HEK293T (cell line): ENCODE results near the gene SRRM3.

Source experiments
- BHLHE40 ChIP-seq: fragments of 450-650 bp; IDR thresholded peaks from 2 replicates; pipeline ENCODE4 v1.6.1; 2016; ENCODE audit warnings: mild to moderate bottlenecking, moderate library complexity, borderline replicate concordance
- ELF4 ChIP-seq: fragments of 450-650 bp; IDR thresholded peaks from 2 replicates; pipeline ENCODE4 v1.6.1; 2017; ENCODE audit warnings: antibody characterized with exemption
- FOXA1 ChIP-seq: fragments of 450-650 bp; IDR thresholded peaks from 2 replicates; pipeline ENCODE4 v1.6.1; 2016; ENCODE audit warnings: mild to moderate bottlenecking
- FOXK2 ChIP-seq: fragments of 450-650 bp; IDR thresholded peaks from 2 replicates; pipeline ENCODE4 v1.6.1; 2016; ENCODE audit warnings: mild to moderate bottlenecking
- FOXM1 ChIP-seq: fragments of 450-650 bp; IDR thresholded peaks from 2 replicates; pipeline ENCODE4 v1.6.1; 2017; ENCODE audit warnings: mild to moderate bottlenecking, borderline replicate concordance
- HDGF ChIP-seq: fragments of 450-650 bp; IDR thresholded peaks from 2 replicates; pipeline ENCODE4 v1.6.1; 2017; ENCODE audit warnings: antibody characterized with exemption, borderline replicate concordance
- NFRKB ChIP-seq: fragments of 450-650 bp; IDR thresholded peaks from 2 replicates; pipeline ENCODE4 v1.6.1; 2016; ENCODE audit warnings: mild to moderate bottlenecking, moderate library complexity
- SUZ12 ChIP-seq: fragments of 450-650 bp; IDR thresholded peaks from 2 replicates; pipeline ENCODE4 v1.6.1; 2016; ENCODE audit warnings: mild to moderate bottlenecking
- TARDBP ChIP-seq: fragments of 450-650 bp; IDR thresholded peaks from 2 replicates; pipeline ENCODE4 v1.6.1; 2016

GRCh38 chr7:76185187-76185896, 16.4 kb upstream of the SRRM3 start:
- TF ChIP-seq FOXA1 (no peak), HDGF (no peak), FOXK2 (no peak), FOXM1 (no peak), BHLHE40 (no peak), TARDBP (no peak), SUZ12 (no peak), ELF4 (no peak), NFRKB (no peak)
